Fibroblast of the conjunctiva (primary cell): ENCODE data around the gene GPHN.
"Not testable (repeated sequence)": the region's sequence is repeated elsewhere in the genome, so short reads cannot be mapped to it uniquely, and the experiment has no call there.

Experiments used
- DNase-seq: peaks from one replicate; pipeline ENCODE4 v3.0.0-alpha.2; 2010; ENCODE audit warnings: low read depth

Gene GPHN

GRCh38 chr14:66657780-66658179 lies 149.8 kb downstream of the GPHN start:
- DNase-seq: no peak

GRCh38 chr14:66662374-66662773 lies 154.4 kb downstream of the GPHN start:
- DNase-seq: no peak

- DNase-seq: no peak
Measured at GRCh38 chr14:66677780-66678179, 169.8 kb downstream of the GPHN start.

- DNase-seq: no peak
Measured at GRCh38 chr14:66680216-66680615, 172.3 kb downstream of the GPHN start.

- DNase-seq: no peak
Measured at GRCh38 chr14:66696326-66696725, 188.4 kb downstream of the GPHN start.

GRCh38 chr14:66698503-66698902 lies 190.6 kb downstream of the GPHN start:
- no peak for DNase-seq

- no peak for DNase-seq
Measured at GRCh38 chr14:66701813-66702212, 193.9 kb downstream of the GPHN start.

- DNase-seq: no peak
Measured at GRCh38 chr14:66708267-66708666, 200.3 kb downstream of the GPHN start.

- DNase-seq: peak; percentile 14
Measured at GRCh38 chr14:66709291-66709690, 201.3 kb downstream of the GPHN start.

- not testable (repeated sequence) for DNase-seq
Measured at GRCh38 chr14:66714291-66714690, 206.3 kb downstream of the GPHN start.

- not testable (repeated sequence) for DNase-seq
Measured at GRCh38 chr14:66715313-66715712, 207.4 kb downstream of the GPHN start.

- DNase-seq: no peak
Measured at GRCh38 chr14:66716227-66716626, 208.3 kb downstream of the GPHN start.

GRCh38 chr14:66717561-66718140 lies 209.7 kb downstream of the GPHN start:
- DNase-seq: no peak

GRCh38 chr14:66724996-66725395 lies 217.0 kb downstream of the GPHN start:
- DNase-seq: no peak

GRCh38 chr14:66731298-66731697 lies 223.4 kb downstream of the GPHN start:
- DNase-seq: not testable (repeated sequence)

GRCh38 chr14:66735853-66736252 lies 227.9 kb downstream of the GPHN start:
- DNase-seq: no peak

GRCh38 chr14:66739826-66740225 lies 231.9 kb downstream of the GPHN start:
- DNase-seq: no peak

GRCh38 chr14:66745078-66745477 lies 237.1 kb downstream of the GPHN start:
- DNase-seq: no peak

- peak; percentile 35 for DNase-seq
Measured at GRCh38 chr14:66746316-66747006, 238.5 kb downstream of the GPHN start.

- no peak for DNase-seq
Measured at GRCh38 chr14:66752109-66752508, 244.2 kb downstream of the GPHN start.

GRCh38 chr14:66758031-66758613 lies 250.2 kb downstream of the GPHN start:
- DNase-seq: no peak

- DNase-seq: no peak
Measured at GRCh38 chr14:66772146-66772545, 264.2 kb downstream of the GPHN start.

- DNase-seq: no peak
Measured at GRCh38 chr14:66782853-66783252, 274.9 kb downstream of the GPHN start.

GRCh38 chr14:66790101-66790500 lies 282.2 kb downstream of the GPHN start:
- no peak for DNase-seq
